ENCODE data around the gene KCNG3. TPM values are rescaled to one million over a fixed set of nuclear protein-coding genes. Genes with fewer than 3 reads are reported as not detected.
"Not testable (repeated sequence)": the region's sequence is repeated elsewhere in the genome, so short reads cannot be mapped to it uniquely, and the experiment has no call there.

Gene KCNG3
- polyA plus RNA-seq, 3 donors = not detected

DNA sequence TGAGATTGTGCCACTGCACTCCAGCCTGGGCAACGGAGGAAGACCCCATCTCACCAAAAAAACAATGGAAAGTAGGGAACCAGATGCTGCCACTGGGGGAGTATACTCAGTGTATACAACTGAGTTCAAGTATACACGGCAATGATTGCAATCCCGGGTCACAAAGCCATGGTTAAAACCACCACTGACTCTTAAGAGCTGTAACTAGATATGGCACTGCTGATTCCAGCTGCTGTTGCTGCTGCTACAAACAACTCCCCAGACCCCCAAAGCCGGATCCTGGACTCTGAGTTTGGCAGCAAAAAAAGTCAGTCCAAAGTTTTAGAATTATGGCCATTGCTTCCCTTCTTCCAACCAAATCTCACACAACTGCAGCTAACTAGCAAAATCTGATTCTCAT, 89.1 kb downstream of the KCNG3 start:
- no peak for DNase-seq
- no peak overlapping the region for H3K27ac ChIP-seq (ENCODE audit: low read depth in 1 of 2, low read length in 2 of 2)

DNA sequence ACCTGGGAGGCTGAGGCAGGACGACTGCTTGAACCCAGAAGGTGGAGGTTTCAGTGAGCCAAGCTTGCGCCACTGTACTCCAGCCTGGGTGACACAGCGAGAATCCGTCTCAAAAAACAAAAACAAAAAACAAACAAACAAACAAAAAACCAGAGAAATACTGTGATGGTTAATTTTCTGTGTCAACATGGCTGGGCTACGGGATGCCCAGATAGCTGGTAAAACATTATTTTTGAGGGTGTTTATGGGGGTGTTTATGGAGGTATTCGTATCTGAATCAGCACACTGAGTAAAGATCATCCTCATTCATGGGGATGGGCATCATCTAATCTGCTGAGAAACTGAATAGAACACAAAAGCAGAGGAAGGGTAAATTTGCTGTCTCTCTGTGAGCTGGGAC, 92.0 kb downstream of the KCNG3 start:
- H3K9me3 ChIP-seq (replicated peaks in 1 of 2; ENCODE audit: control insufficient read depth in 1 of 2, insufficient read depth in 1 of 2, low read length in 2 of 2) = no peaks in the 10 kb centered on the region
- peaks cover 0 to 5% (median 2%) of the 10 kb centered on the region in 7 donors for H3K9me3 Mint-ChIP-seq
- TF ChIP-seq, protein P1, sequence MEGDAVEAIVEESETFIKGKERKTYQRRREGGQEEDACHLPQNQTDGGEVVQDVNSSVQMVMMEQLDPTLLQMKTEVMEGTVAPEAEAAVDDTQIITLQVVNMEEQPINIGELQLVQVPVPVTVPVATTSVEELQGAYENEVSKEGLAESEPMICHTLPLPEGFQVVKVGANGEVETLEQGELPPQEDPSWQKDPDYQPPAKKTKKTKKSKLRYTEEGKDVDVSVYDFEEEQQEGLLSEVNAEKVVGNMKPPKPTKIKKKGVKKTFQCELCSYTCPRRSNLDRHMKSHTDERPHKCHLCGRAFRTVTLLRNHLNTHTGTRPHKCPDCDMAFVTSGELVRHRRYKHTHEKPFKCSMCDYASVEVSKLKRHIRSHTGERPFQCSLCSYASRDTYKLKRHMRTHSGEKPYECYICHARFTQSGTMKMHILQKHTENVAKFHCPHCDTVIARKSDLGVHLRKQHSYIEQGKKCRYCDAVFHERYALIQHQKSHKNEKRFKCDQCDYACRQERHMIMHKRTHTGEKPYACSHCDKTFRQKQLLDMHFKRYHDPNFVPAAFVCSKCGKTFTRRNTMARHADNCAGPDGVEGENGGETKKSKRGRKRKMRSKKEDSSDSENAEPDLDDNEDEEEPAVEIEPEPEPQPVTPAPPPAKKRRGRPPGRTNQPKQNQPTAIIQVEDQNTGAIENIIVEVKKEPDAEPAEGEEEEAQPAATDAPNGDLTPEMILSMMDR (IDR thresholded peaks at IDR 0.05) = no peak
- no peaks in the 10 kb centered on the region for H3K79me2 ChIP-seq (ENCODE audit: insufficient read depth, low read length)
- H3K27ac Mint-ChIP-seq = no peak overlapping the region
- H3K4me3 ChIP-seq (replicated peaks in 1 of 3; ENCODE audit: low read depth in 2 of 3, low read length in 3 of 3) = no peak overlapping the region
- H3K4me2 ChIP-seq (replicated peaks; ENCODE audit: extremely low read depth, low read length, poor library complexity, severe bottlenecking) = no peak overlapping the region
- no peaks in the 10 kb centered on the region for H3K4me1 ChIP-seq (ENCODE audit: control insufficient read depth in 1 of 2, insufficient read depth in 2 of 2, low read length in 2 of 2)
- no peak overlapping the region for H3K4me3 Mint-ChIP-seq
- intact Hi-C loops (cut with micrococcal nuclease) = no loop called here
- no peak for DNase-seq
- WGBS (ENCODE audit: insufficient coverage) = 100% methylated on average over 2 of the region's 6 CpGs
- no peaks in the 10 kb centered on the region for H3K4me1 Mint-ChIP-seq
- no peak overlapping the region for H3K27ac ChIP-seq (ENCODE audit: low read depth in 1 of 2, low read length in 2 of 2)
- no peaks in the 10 kb centered on the region for H4K20me1 ChIP-seq (ENCODE audit: insufficient read depth, low read length)
- no peak overlapping the region for H2AFZ ChIP-seq (ENCODE audit: insufficient read depth, low read depth, low read length, poor library complexity, severe bottlenecking)
- no peak overlapping the region for H3K9ac ChIP-seq (ENCODE audit: insufficient read depth, low read length, poor library complexity, severe bottlenecking)
- no peaks in the 10 kb centered on the region for H3K36me3 Mint-ChIP-seq
- no peaks in the 10 kb centered on the region for H3K36me3 ChIP-seq (replicated peaks in 1 of 2; ENCODE audit: control insufficient read depth in 1 of 2, insufficient read depth in 2 of 2, low read length in 2 of 2)
- no peaks in the 10 kb centered on the region for H3K27me3 ChIP-seq (ENCODE audit: control insufficient read depth in 2 of 2, insufficient read depth in 2 of 2, low read length in 2 of 2)
- H3K27me3 Mint-ChIP-seq (ENCODE audit: low read depth in 3 of 3) = peaks cover 1 to 8% (median 3%) of the 10 kb centered on the region in 3 donors

More for the DNA sequence above, 89.1 kb downstream of the KCNG3 start:
- no peak overlapping the region for H3K9ac ChIP-seq (ENCODE audit: insufficient read depth, low read length, poor library complexity, severe bottlenecking)
- H2AFZ ChIP-seq (ENCODE audit: insufficient read depth, low read depth, low read length, poor library complexity, severe bottlenecking) = no peak overlapping the region
- Mint-ChIP-seq H3K27ac (peak overlapping the region in 1 of 7 donors; percentile 10), H3K27me3 (ENCODE audit: low read depth in 3 of 3) (peaks cover 1 to 4% (median 3%) of the 10 kb centered on the region in 3 donors), H3K36me3 (no peaks in the 10 kb centered on the region), H3K4me3 (no peak overlapping the region), H3K9me3 (peaks cover 0 to 14% (median 8%) of the 10 kb centered on the region in 7 donors), H3K4me1 (no peaks in the 10 kb centered on the region)
- H4K20me1 ChIP-seq (ENCODE audit: insufficient read depth, low read length) = no peaks in the 10 kb centered on the region
- H3K79me2 ChIP-seq (ENCODE audit: insufficient read depth, low read length) = no peaks in the 10 kb centered on the region
- H3K4me3 ChIP-seq (replicated peaks in 1 of 3; ENCODE audit: low read depth in 2 of 3, low read length in 3 of 3) = no peak overlapping the region
- intact Hi-C loops (cut with micrococcal nuclease) = no loop called here
- H3K4me1 ChIP-seq (ENCODE audit: control insufficient read depth in 1 of 2, insufficient read depth in 2 of 2, low read length in 2 of 2) = no peaks in the 10 kb centered on the region
- H3K4me2 ChIP-seq (replicated peaks; ENCODE audit: extremely low read depth, low read length, poor library complexity, severe bottlenecking) = no peak overlapping the region
- peaks cover 0 to 23% of the 10 kb centered on the region in 2 donors for H3K9me3 ChIP-seq (replicated peaks in 1 of 2; ENCODE audit: control insufficient read depth in 1 of 2, insufficient read depth in 1 of 2, low read length in 2 of 2)
- 83% methylated on average over 1 of the region's 4 CpGs for WGBS (ENCODE audit: insufficient coverage)
- H3K36me3 ChIP-seq (replicated peaks in 1 of 2; ENCODE audit: control insufficient read depth in 1 of 2, insufficient read depth in 2 of 2, low read length in 2 of 2) = no peaks in the 10 kb centered on the region
- TF ChIP-seq, protein P1 (IDR thresholded peaks at IDR 0.05) = no peak
- H3K27me3 ChIP-seq (ENCODE audit: control insufficient read depth in 2 of 2, insufficient read depth in 2 of 2, low read length in 2 of 2) = no peaks in the 10 kb centered on the region

DNA sequence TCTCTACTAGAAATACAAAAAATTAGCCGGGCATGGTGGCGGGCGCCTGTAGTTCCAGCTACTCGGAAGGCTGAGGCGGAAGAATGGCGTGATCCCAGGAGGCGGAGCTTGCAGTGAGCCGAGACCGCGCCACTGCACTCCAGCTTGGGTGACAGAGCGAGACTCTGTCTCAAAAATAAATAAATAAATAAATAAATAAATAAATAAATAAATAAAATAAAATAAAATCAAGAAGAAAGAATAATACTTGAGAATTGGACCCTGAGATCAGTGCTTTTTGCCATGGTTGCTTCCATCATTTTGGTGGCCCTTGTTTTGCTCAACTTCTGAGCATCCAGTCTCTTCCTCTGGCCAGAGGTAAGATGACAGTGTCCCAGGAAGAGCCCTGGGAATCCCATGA, 95.7 kb downstream of the KCNG3 start:
- DNase-seq; H3K4me3 ChIP-seq (replicated peaks in 1 of 3; ENCODE audit: low read depth in 2 of 3, low read length in 3 of 3); H3K36me3 ChIP-seq (replicated peaks in 1 of 2; ENCODE audit: control insufficient read depth in 1 of 2, insufficient read depth in 2 of 2, low read length in 2 of 2); H3K4me1 ChIP-seq (ENCODE audit: control insufficient read depth in 1 of 2, insufficient read depth in 2 of 2, low read length in 2 of 2); H3K4me3 Mint-ChIP-seq; H4K20me1 ChIP-seq (ENCODE audit: insufficient read depth, low read length); H3K36me3 Mint-ChIP-seq; H3K9ac ChIP-seq (ENCODE audit: insufficient read depth, low read length, poor library complexity, severe bottlenecking); H3K27me3 Mint-ChIP-seq (ENCODE audit: low read depth in 3 of 3); H3K79me2 ChIP-seq (ENCODE audit: insufficient read depth, low read length); intact Hi-C loops (cut with micrococcal nuclease); H3K27ac ChIP-seq (ENCODE audit: low read depth in 1 of 2, low read length in 2 of 2); H3K27me3 ChIP-seq (ENCODE audit: control insufficient read depth in 2 of 2, insufficient read depth in 2 of 2, low read length in 2 of 2); H2AFZ ChIP-seq (ENCODE audit: insufficient read depth, low read depth, low read length, poor library complexity, severe bottlenecking); H3K9me3 Mint-ChIP-seq; H3K4me1 Mint-ChIP-seq; H3K9me3 ChIP-seq (replicated peaks in 1 of 2; ENCODE audit: control insufficient read depth in 1 of 2, insufficient read depth in 1 of 2, low read length in 2 of 2); H3K4me2 ChIP-seq (replicated peaks; ENCODE audit: extremely low read depth, low read length, poor library complexity, severe bottlenecking): not testable (repeated sequence)
- WGBS (ENCODE audit: insufficient coverage) = no CpG with 5 or more reads among the region's 11 CpGs
- peak overlapping the region in 1 of 7 donors; percentile 35 for H3K27ac Mint-ChIP-seq
